ENCODE measurements around the gene PP2D1. TPM values are rescaled to one million over a fixed set of nuclear protein-coding genes. Genes with fewer than 3 reads are reported as not detected.

The PP2D1 gene
- total RNA-seq, 2 donors from 2014 or later = not detected

- Histone ChIP-seq H3K27me3 (no peaks in the 10 kb centered on the region), H3K27ac (peak overlapping the region; percentile 69), H3K36me3 (no peaks in the 10 kb centered on the region), H3K9ac (ENCODE audit: low read depth in 2 of 2, low read length in 2 of 2) (peak overlapping the region in 1 of 2 donors; percentile 63), H3K9me3 (no peaks in the 10 kb centered on the region), H3K4me1 (peaks cover 22% of the 10 kb centered on the region), H3K4me3 (no peak overlapping the region)
- TF ChIP-seq CTCF (IDR thresholded peaks at IDR 0.05) = no peak
- DNase-seq = no peak
- intact Hi-C loops (cut with DNase I) = loop anchor here (5.0 kb wide), 2 partner anchors 97 to 157 kb away; partner anchors contain the start of gene RAB5A
Observed at GRCh38 chr3:20043825-20044224, 31.8 kb upstream of the PP2D1 start.

GRCh38 chr3:20043396-20043795, 31.3 kb upstream of the PP2D1 start:
- Histone ChIP-seq H3K27me3 (no peaks in the 10 kb centered on the region), H3K4me1 (peaks cover 22% of the 10 kb centered on the region), H3K9ac (ENCODE audit: low read depth in 2 of 2, low read length in 2 of 2) (peak overlapping the region in 1 of 2 donors; percentile 63), H3K27ac (peak overlapping the region; percentile 69), H3K4me3 (no peak overlapping the region), H3K9me3 (no peaks in the 10 kb centered on the region), H3K36me3 (no peaks in the 10 kb centered on the region)
- intact Hi-C loops (cut with DNase I) = loop anchor here (5.0 kb wide), 2 partner anchors 96 to 156 kb away; partner anchors contain the start of gene RAB5A
- DNase-seq = peak; percentile 94
- TF ChIP-seq CTCF (IDR thresholded peaks at IDR 0.05) = no peak

GRCh38 chr3:20042331-20042730, 30.3 kb upstream of the PP2D1 start:
- intact Hi-C loops (cut with DNase I) = loop anchor here (5.0 kb wide), 2 partner anchors 95 to 155 kb away; partner anchors contain the start of gene RAB5A
- Histone ChIP-seq H3K27ac (no peak overlapping the region), H3K27me3 (no peaks in the 10 kb centered on the region), H3K36me3 (no peaks in the 10 kb centered on the region), H3K9me3 (no peaks in the 10 kb centered on the region), H3K4me3 (no peak overlapping the region), H3K4me1 (peaks cover 16% of the 10 kb centered on the region), H3K9ac (ENCODE audit: low read depth in 2 of 2, low read length in 2 of 2) (peak overlapping the region in 1 of 2 donors; percentile 90)
- no peak for TF ChIP-seq CTCF (IDR thresholded peaks at IDR 0.05)
- DNase-seq = no peak

GRCh38 chr3:20041197-20041780, 29.2 kb upstream of the PP2D1 start:
- intact Hi-C loops (cut with DNase I) = loop anchor here (5.0 kb wide), 2 partner anchors 94 to 154 kb away; partner anchors contain the start of gene RAB5A
- peak overlapping the region; percentile 83 to 90 for H3K9ac ChIP-seq (ENCODE audit: low read depth in 2 of 2, low read length in 2 of 2)
- H3K4me3 ChIP-seq = peak overlapping the region; percentile 73
- no peaks in the 10 kb centered on the region for H3K9me3 ChIP-seq
- peak; percentile 93 for DNase-seq
- no peaks in the 10 kb centered on the region for H3K27me3 ChIP-seq
- TF ChIP-seq CTCF (IDR thresholded peaks at IDR 0.05) = no peak
- peaks cover 8% of the 10 kb centered on the region for H3K4me1 ChIP-seq
- H3K36me3 ChIP-seq = no peaks in the 10 kb centered on the region
- H3K27ac ChIP-seq = peak overlapping the region; percentile 95

GRCh38 chr3:20040548-20041196, 28.6 kb upstream of the PP2D1 start:
- DNase-seq = peak; percentile 82

More at GRCh38 chr3:20040548-20041196, 28.6 kb upstream of the PP2D1 start:
- Histone ChIP-seq H3K9me3 (no peaks in the 10 kb centered on the region), H3K4me3 (peak overlapping the region; percentile 73), H3K9ac (ENCODE audit: low read depth in 2 of 2, low read length in 2 of 2) (peak overlapping the region; percentile 83 to 90), H3K36me3 (no peaks in the 10 kb centered on the region), H3K27ac (peak overlapping the region; percentile 95), H3K4me1 (peaks cover 8% of the 10 kb centered on the region), H3K27me3 (no peaks in the 10 kb centered on the region)
- TF ChIP-seq CTCF (IDR thresholded peaks at IDR 0.05) = no peak
- intact Hi-C loops (cut with DNase I) = loop anchor here (5.0 kb wide), 2 partner anchors 93 to 153 kb away; partner anchors contain the start of gene RAB5A
